RKO (cell line): ENCODE results near the gene MADD.
"Not testable (repeated sequence)": the region's sequence is repeated elsewhere in the genome, so short reads cannot be mapped to it uniquely, and the experiment has no call there.

ENCODE experiments used
- DNase-seq: peaks from one replicate; pipeline ENCODE4 v3.0.0-alpha.2; 2016; ENCODE audit warnings: low spot score

The MADD gene

DNA sequence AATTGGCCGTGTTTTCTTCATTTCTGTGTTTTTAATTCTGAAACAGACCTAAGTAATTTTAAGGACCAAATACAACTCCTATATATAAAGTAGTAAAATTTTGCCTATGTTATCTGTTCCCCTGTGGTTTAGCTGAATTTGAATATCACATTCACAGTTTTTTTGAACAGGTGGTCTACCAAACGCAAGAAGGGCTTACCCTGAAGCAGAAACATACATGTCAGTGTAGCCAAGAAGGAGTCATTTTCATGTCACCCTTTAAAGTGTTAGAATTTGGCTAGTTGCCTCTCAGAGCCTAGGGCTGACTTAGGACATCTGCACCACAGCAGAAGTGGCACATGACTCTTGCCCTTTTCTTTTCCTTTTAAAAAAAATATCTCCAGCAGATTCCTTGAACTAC, 48.2 kb downstream of the MADD start:
- DNase-seq, result no peak

GRCh38 chr11:47324520-47324919, 54.6 kb downstream of the MADD start:
- no peak for DNase-seq

DNA sequence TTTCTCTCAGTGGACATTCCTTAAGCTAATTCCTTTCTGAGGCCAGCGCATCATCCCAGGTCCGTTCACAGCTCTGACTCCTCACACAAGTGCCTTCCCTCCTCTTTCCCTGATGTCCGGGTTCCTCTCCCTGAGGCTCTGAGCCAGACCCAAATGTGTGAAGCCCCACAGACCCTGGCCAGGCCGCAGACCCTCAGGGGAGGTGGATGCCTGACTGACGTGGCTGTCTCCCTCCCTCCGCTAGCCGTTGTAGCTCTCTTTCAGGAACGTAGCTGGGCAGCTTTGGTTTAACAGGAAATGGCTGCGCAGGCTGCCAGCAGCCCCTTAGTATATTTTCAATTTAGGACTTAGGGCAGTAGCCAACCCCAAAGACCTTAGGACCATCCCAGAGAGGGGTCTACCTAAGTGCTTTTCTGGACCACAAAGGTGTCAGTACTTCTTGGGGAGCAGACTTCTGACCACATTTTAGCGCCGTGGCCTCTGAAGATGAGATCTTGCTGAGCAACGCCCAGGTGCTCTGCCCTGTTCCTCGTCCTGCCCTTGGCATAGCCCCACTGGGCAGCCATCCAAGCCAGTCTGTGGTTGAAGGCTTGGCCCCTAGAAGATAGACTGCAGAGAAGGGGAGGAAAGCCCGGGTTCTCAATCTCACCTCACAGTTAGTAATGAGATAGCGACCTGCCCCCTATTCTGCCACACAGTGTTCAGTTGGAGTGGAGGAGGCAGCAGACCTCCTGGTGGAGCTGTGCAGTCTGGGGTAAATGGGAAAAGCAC, 55.5 kb downstream of the MADD start:
- no peak for DNase-seq

- DNase-seq, result no peak
Observed at GRCh38 chr11:47326198-47326597, 56.3 kb downstream of the MADD start.

DNA sequence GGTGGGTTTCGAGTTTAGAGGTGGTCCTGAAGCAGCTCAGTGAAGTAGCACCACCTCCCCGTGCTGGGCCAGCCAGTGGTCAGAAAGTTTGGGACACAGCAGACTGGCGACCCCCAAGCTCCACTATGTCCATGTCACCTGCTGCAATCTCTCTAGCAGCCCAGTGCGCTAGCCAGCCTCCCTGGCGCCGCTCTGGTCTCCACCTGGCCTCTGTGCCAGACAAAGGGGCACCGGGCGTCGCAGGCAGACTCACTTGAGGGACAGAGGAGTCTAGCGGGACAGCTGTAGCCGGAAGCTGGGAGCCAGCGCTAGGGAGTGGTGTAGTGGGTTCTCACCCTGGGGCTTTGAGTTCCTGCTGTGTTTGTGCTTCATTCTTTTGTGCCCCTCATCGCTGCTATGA, 57.1 kb downstream of the MADD start:
- DNase-seq, result no peak

DNA sequence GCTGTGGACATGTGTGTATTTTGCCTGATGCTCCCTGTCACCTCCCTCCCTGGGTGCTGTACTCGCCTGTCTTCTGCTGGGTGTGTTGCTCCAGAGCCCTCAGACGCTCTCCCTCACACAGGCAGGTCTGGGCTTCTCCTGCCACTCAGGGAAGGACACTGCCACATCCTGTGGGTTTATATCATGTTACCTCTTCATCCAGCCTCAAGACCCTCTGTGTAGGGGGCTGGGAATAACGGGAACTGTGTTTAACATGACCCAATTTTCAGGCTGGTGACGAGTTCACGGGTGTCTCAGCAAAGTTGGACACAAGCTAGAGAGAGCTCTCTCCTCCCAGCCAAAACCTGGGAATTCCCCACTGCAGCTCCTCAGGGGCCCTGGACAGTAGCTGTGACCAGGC, 58.0 kb downstream of the MADD start:
- no peak for DNase-seq

DNA sequence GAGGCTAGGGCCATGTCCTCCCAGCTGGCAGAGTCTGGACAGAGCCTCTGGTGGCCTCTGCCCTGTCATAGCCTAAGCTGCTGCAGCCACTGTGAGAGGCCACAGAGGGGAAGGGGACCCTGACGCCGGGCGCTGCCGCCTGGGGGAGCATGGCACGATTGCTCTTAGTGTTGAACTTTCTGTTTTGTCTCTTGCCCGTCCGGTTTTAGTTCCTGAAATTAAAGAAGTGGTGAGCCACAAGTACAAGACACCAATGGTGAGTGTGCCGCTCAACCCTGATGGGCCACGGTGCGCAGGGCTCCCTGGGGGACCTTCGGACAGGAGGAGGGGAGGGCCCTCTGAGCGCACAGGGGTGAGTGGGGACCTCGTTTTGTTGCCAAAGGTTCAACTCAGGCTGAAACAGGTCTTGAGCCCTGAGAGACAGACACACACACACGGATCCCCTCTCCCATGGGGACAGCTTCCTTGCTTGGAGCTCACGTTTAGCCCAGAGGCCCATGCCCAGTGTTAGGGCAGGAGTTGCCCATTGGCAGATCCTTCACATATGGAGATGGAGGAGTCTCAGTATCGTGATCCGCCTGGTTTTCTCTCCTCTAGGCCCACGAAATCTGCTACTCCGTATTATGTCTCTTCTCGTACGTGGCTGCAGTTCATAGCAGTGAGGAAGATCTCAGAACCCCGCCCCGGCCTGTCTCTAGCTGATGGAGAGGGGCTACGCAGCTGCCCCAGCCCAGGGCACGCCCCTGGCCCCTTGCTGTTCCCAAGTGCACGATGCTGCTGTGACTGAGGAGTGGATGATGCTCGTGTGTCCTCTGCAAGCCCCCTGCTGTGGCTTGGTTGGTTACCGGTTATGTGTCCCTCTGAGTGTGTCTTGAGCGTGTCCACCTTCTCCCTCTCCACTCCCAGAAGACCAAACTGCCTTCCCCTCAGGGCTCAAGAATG, 58.8 kb downstream of the MADD start:
- no peak for DNase-seq

GRCh38 chr11:47329431-47329986, 59.6 kb downstream of the MADD start:
- DNase-seq, result no peak

DNA sequence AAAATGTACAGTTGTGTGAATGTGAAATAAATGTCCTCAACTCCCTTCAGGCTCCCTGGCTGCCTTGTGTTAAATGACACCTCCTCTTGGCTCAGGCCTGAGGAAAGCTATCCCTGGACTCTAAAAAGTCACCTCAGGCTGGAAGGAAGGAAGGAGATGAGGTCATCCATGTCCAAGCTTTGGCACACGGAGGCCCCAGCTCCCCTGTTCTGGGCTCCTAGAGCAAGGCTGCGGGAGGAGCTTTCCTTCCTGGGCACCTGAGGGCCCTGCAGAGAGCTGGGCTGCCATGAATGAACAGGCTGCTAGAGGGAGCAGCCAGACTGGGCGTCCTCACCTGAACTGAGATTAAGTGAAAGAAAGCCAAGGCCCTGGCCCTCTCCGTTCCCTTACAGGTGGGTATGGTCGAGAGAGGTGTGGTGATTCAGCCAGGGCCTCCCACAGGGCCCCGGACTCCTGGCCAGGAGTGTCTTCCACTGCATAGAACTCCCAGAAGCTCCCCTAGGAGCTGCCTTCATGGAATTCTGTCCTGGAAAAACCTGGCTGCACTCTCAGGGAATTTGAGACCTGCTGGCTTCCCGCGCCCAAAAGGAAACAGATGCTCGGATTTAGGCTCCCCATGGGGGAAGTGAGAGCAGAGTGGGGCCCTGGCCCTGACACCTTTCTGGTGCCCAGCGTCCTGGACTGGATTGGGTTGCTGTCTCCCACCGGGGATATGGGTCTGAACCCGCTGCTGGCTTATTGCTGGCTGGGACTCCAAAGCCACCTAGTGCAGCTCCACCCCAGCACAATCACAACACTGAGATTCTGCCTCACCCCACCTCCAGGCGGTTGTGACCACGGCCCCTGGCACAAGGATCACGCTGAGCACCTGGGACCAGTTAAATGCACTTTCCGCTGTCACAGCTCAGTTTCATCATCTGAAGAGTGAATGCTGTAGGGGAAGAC, 60.3 kb downstream of the MADD start:
- DNase-seq, result no peak

- DNase-seq, result no peak
Observed at GRCh38 chr11:47331454-47332302, 61.7 kb downstream of the MADD start.

- no peak for DNase-seq
Observed at GRCh38 chr11:47332303-47332711, 62.4 kb downstream of the MADD start.

GRCh38 chr11:47332791-47333525, 63.0 kb downstream of the MADD start:
- DNase-seq, result no peak

- DNase-seq, result no peak
Observed at GRCh38 chr11:47333526-47333845, 63.6 kb downstream of the MADD start.

GRCh38 chr11:47333886-47334443, 64.0 kb downstream of the MADD start:
- no peak for DNase-seq

DNA sequence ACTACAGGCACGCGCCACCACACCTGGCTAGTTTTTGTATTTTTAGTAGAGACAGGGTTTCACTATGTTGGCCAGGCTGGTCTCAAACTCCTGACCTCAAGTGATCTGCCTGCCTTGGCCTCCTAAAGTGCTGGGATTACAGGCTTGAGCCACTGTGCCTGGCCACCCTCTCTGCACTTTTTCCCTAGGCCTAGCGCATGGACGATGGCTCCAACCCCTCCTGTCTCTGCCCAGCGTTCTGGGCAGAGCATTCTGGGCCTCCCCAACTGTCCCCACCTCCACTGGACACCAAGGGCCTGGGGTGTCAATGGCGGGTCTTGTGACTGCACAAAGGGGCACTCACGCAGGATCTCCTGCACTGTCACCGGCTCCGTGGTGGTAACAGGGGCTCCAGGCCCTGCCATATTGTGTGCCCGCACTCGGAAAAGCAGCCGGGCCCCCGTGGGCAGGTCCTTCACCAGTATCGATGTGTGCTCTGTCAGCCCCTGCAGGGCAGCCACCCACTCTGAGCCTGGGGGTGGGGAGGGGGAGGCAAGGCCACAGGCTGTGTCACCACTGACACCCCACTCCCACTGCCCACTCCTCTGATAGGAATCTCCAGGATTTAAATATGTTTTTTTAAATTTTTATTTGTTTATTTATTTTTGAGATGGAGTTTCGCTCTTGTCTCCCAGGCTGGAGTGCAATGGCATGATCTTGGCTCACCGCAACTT, 64.9 kb downstream of the MADD start:
- DNase-seq, result not testable (repeated sequence)

DNA sequence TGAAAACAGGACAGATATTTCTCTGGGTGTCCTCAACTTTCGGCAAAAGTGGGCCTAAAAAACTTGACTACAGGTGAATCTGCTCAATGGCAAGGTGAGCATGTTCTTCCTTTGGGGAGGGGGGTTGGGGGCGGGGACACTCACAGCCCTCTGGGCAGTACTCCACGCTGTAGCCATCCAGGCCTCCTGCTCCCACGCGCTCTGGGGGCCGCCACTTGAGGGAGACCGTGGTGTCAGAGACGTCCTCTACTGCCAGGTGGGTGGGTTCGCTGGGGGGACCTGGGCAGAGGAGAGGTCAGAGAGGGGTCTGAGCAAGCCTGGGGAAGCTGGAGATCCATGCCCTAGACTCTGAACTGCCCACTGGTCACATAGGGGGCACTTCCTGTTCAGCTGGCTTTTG, 65.8 kb downstream of the MADD start:
- DNase-seq, result no peak

DNA sequence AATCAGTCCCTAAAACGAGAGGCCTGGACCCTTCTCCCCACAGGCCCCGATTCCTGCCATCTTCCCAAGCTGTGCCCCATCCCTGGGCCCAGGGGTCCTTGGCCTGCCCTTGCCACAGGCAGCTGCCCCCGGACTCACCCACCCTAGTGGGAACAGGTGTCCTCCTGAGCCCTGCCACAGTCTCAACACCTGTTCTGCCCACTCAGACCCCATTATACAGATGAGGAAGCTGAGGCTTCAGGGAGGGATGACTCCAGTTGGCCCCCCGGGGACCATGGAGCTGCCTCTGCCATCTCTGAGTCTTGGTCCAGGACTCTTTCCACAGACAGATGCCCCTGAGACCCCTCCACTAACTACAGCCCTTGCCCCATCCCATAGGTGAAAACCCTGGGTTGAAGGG, 66.7 kb downstream of the MADD start:
- DNase-seq, result no peak

DNA sequence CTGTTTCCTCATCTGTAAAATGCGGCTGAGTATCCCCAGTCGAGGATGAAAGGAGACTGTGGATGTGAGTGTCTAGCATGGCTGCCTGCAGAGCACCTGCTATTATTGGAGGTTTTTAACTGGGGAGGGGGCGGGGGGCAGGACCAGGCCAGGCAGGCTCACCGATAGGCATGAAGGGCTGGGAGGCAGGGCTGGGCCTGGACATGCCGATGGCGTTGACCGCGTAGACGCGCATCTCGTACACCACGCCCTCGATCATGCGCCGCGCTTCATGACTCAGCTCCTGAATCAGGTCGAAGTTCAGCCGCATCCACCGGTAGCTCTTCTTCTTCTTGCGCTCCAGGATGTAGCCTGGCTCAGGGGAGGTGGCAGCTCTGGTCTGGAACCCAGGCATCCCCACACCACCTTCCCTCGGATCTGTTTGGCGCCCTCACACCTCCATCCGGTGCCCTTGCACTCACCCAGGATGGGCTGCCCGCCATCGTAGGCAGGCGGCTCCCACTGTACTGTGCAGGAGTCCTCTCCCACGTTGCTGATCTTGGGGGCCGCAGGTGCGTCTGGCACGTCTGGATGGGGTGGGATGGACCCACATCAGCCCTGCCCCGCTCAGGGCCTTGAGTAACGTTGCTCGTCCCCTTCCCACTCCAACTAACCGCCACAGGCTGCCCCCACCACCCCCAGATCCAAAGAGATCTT, 67.4 kb downstream of the MADD start:
- no peak for DNase-seq
